NCI-H2171 treated with DMSO at 0.1 percent for 48 hours (cell line): ENCODE data around the gene PDZRN4.
A peak's percentile ranks its signal among the peaks of the same experiment; 100 is the strongest.
"Not testable (repeated sequence)": the region's sequence is repeated elsewhere in the genome, so short reads cannot be mapped to it uniquely, and the experiment has no call there.

ENCODE experiments used
- DNase-seq: peaks from one replicate; lab custom pipeline; 2025; lab: John Stamatoyannopoulos, UW

PDZRN4 gene

GRCh38 chr12:41213648-41214047 is 25.5 kb downstream of the PDZRN4 start:
- DNase-seq, result no peak

DNA sequence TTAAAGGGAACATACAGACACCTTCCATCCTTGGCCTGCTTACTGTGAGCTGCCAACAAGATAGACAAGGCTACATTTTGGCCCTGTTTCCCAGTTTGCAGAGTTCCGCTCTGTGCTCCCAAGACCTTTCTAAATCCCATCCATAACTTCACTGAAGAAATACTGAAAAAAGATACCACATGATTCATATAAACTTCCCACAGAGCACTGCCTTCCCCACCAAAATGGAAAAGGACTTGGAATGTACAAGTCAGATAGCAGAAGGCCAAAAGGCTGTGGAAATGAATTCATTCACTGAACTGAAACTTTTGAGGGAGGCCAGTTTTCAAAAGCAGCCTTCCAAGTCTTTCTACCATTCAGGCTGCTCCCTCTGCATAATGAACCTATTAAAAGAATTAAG is 29.6 kb downstream of the PDZRN4 start:
- no peak for DNase-seq

- DNase-seq, result no peak
These were observed 32.8 kb downstream of the PDZRN4 start for GRCh38 chr12:41220931-41221330.

DNA sequence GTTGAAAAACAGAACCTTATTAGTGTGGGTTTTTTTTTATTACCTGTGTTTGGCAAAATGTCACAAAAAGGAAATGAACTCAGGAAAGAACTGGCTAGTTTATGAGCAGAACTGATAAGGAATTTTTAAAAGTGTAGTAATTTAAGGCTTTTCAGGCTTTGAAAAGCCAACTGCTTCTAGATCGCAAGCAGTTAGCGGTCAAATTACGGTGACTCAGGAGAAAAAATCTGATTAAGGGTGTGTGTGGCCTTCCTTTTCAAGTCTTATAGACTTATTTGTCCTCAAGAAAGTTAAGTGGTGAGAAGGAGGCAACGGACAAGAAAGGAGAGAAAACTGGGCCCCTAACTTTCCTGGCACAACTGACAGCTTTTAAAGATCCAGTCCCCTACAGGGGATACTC is 33.4 kb downstream of the PDZRN4 start:
- no peak for DNase-seq

DNA sequence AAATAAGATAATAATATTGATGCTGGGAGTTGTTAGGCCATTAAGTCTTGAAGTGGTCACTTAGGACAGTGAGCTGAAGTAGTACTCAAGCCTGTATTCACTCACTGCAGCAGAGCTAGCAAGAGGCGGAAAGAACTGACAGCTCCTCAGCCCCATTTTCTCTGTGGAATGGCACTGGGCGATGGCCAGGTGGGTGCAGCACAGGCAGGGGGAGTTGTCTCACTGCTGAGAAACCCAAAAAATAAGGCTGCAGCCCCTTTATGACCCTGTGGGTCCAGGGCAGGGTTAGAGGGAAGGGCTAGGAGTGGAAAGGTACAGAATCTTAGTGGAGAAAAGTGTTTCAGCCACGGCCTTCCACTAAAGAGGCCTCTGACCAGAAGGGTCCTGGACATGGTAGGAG is 35.5 kb downstream of the PDZRN4 start:
- DNase-seq, result no peak

- no peak for DNase-seq
These were observed 35.9 kb downstream of the PDZRN4 start for GRCh38 chr12:41224066-41224465.

DNA sequence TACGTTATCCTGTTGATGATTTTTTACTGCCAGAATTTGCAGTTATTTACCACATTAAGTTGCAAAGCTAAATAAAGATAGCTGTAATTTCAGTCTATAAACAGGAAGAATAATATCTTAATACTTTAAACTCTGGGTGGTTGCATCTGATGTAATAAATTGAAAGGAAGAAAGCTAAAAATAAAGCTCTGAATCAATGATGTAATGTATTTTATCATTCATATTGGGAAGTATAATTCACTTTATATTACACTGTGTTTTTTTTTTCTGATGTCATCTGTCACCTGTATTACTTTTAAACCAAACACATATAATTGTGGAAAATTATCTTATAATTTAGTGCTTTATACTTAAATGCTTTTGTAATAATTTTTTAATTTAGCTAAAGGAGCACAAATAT is 37.1 kb downstream of the PDZRN4 start:
- no peak for DNase-seq

- no peak for DNase-seq
These were observed 40.1 kb downstream of the PDZRN4 start for GRCh38 chr12:41228066-41228820.

DNA sequence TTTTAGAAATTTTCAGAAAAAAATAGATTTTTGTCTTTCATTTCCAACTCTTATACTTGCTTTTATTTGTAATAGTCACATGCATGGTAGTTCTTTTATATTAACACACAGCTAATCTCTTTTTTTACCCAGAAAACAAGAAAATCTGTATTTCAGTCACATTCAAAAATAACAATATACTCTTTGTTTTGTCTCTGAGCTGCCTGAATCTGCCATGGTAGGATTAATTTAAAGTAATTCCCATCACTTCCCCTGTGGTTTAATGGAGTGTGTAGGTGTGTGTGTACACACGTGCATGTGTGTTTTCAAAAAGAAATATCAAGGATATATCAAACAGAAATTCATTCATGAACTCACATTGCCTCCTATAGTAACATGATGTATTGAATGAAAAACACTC is 42.6 kb downstream of the PDZRN4 start:
- no peak for DNase-seq

- DNase-seq, result peak; percentile 96
These were observed 46.6 kb downstream of the PDZRN4 start for GRCh38 chr12:41234692-41235091.

DNA sequence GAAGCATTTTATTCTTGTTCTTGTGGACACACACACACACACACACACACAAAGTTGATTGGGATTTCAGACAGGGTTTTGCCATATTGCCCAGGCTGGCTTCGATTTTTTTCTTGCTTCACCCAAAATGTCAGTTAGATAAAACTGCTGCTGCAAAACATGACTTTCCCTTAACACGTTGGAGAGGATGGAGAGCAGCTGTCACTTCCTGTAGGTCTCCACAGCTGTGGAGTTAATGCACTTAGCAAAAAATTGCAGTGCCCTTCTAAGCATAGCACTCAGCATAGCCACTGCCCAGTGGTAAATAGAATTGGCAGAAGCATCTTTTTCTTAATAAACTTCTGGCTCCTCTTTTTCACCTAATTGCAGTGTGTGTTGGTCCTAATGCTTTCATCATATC is 54.5 kb downstream of the PDZRN4 start:
- peak; percentile 71 for DNase-seq

GRCh38 chr12:41248391-41248790 is 60.3 kb downstream of the PDZRN4 start:
- DNase-seq, result no peak

DNA sequence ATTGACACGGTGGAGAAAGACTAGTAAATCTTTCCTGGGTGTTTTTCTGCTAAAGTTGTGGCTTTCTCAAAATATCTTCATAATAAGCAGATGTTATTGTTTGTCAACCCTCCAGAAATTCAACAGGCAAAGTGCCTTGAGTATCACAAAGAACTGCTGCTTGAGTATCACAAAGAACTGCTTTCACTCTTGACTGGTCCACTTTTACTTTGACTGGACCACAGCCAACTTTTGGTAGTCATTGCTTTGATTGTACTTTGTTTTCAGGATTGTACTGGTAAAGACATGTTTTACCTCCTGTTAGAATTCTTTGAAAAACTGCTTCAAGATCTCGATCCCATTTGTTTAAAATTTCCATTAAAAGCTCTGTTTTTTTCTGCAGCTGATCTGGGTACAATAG is 62.6 kb downstream of the PDZRN4 start:
- DNase-seq, result no peak

DNA sequence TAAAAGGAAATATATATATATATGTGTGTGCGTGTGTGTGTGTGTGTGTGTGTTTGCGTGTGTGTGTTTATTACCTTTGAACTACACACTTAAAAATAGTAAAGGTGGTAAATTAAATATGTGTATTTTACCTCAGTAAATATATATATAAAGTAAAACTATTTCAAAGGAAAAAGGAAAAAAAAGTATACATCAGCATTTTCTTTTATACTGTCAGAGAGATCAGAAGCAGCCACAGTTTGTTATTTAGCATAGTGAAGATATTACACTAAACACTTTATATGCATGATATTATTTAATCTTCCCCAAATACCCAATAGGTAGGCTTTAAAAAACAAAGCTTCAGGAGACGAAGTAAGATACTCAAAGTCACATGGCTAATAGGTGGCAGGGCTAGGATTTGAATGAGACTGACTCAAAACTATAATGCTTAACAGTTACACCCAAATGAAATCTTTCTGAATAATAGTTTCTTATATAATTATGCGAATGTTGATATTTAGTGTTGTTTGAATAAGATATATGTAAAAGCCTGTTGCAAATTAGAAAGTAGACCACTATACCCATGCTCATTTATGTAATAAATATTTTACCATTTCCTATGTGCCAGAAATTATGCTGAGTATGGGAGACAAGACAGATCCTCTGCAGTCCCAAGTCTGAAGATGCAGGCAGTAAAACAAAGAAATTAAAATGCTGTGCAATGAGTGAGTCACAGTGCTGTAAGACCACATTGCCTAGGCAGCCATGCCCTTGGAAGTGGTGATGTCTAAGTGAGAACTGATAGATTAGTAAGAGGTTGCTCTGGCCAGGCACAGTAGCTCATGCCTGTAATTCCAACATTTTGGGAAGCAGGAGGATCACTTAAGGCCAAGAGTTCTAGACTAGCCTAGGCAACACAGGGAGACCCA is 66.1 kb downstream of the PDZRN4 start:
- DNase-seq, result no peak

GRCh38 chr12:41263196-41263595 is 75.1 kb downstream of the PDZRN4 start:
- not testable (repeated sequence) for DNase-seq

DNA sequence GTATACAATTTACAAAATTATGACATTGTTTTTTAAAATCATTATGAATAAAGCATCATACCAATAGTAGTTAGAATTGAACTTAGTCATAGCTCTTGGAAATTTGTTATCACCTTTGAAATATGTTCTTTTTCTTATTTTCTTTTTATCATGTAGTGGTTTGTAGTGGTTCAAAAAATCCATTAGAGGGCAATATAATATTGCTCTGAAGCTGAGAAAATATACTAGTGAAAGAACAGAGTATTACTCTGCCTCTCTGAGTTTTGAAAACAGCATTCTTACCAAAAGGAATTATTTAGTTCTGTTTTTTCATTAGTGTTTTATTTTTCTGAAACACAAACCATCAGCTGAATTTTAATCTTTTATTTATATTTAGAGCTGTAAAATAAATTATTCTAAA is 76.2 kb downstream of the PDZRN4 start:
- peak; percentile 59 for DNase-seq

- DNase-seq, result no peak
These were observed 80.9 kb downstream of the PDZRN4 start for GRCh38 chr12:41269056-41269455.

DNA sequence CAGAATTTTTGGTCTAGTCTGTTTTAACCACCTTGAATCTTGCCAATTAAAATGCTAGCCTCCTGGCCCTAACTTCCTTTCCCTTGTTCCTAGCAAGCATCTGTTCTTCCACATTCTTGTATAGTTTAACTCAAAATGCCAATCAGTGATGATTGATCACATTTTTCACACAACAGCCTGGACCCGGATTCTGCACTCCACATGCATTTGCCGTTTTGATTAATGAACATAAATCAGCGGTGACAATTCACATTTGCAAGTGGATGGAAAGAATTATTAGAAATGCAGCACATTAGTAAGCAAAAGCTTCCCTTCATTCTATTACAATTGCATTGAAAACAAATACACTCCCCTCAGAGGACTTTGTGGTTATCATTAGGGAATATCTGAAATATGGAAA is 83.4 kb downstream of the PDZRN4 start:
- no peak for DNase-seq

GRCh38 chr12:41274643-41275042 is 86.5 kb downstream of the PDZRN4 start:
- no peak for DNase-seq

DNA sequence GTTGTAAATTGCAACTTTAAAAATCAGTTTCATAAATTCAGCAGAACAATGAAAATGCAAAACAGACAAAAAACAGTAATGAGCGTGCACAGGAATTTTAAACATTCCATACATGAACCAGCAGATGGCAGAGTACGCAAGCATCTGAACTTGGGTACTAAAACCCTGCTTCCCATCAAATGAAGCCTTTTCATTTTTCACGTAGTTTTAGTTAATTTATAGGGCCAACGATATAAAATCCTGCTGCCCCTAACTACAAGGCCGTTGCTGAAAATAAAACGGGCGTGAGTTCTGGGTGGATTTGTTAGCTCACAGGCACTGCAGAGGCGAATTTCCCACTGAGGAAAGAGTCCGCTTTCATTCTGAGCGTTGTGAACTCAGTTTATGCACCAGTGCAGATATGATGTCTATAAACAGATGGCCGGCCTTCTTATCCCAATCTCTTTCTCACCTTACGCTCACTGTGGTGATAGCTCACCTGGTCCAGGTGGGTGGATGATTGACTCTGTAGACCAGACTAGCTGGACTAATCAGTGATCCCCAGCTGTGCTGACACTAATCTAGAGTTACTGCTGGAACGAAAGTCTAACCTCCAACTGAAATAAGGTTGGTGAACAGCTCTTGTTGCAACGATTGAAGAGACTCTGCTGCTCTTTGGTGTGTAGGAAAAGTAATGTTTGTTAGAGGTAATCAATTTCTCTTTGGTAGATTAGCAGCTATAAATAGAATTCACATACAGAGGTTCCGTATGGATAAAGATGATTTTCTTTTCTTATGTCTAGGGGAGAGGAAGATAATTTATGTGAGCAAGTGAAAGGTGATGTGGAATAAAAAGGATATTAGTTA is 89.2 kb downstream of the PDZRN4 start:
- peak; percentile 80 for DNase-seq

- no peak for DNase-seq
These were observed 89.8 kb downstream of the PDZRN4 start for GRCh38 chr12:41277946-41278267.

GRCh38 chr12:41280341-41281095 is 92.4 kb downstream of the PDZRN4 start:
- DNase-seq, result not testable (repeated sequence)
